ENCODE data around the gene TNXB. TPM values are rescaled to one million over a fixed set of nuclear protein-coding genes. Genes with fewer than 3 reads are reported as not detected.
"Not testable (repeated sequence)": the region's sequence is repeated elsewhere in the genome, so short reads cannot be mapped to it uniquely, and the experiment has no call there.

TNXB gene
- total RNA-seq, 1 experiment from 2014 or later = 10.6 TPM

- TF ChIP-seq, protein P1, sequence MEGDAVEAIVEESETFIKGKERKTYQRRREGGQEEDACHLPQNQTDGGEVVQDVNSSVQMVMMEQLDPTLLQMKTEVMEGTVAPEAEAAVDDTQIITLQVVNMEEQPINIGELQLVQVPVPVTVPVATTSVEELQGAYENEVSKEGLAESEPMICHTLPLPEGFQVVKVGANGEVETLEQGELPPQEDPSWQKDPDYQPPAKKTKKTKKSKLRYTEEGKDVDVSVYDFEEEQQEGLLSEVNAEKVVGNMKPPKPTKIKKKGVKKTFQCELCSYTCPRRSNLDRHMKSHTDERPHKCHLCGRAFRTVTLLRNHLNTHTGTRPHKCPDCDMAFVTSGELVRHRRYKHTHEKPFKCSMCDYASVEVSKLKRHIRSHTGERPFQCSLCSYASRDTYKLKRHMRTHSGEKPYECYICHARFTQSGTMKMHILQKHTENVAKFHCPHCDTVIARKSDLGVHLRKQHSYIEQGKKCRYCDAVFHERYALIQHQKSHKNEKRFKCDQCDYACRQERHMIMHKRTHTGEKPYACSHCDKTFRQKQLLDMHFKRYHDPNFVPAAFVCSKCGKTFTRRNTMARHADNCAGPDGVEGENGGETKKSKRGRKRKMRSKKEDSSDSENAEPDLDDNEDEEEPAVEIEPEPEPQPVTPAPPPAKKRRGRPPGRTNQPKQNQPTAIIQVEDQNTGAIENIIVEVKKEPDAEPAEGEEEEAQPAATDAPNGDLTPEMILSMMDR (IDR thresholded peaks at IDR 0.05; ENCODE audit: unreplicated experiment) = no peak
- no peak overlapping the region for H3K27ac Mint-ChIP-seq (ENCODE audit: unreplicated experiment)
Observed at GRCh38 chr6:32050562-32050961, 58.6 kb downstream of the TNXB start.

GRCh38 chr6:32049736-32050135 lies 59.4 kb downstream of the TNXB start:
- H3K9me3 Mint-ChIP-seq (ENCODE audit: low read depth, unreplicated experiment); H3K36me3 Mint-ChIP-seq (ENCODE audit: insufficient read depth, unreplicated experiment); DNase-seq; intact Hi-C loops (cut with micrococcal nuclease; ENCODE audit: unreplicated experiment); H3K4me3 Mint-ChIP-seq (ENCODE audit: low read depth, unreplicated experiment); BruUV-seq (replicated peaks); CTCF ChIA-PET; H3K27ac Mint-ChIP-seq (ENCODE audit: unreplicated experiment): not testable (repeated sequence)
- H3K4me1 Mint-ChIP-seq (ENCODE audit: low read depth, unreplicated experiment) = peaks cover 16% of the 10 kb centered on the region
- H3K27me3 Mint-ChIP-seq (ENCODE audit: unreplicated experiment) = peaks cover 50% of the 10 kb centered on the region

More at GRCh38 chr6:32050562-32050961, 58.6 kb downstream of the TNXB start:
- CTCF ChIA-PET = interaction anchor here (0.6 kb wide), 2 partner anchors 95 to 146 kb away, joined by 3 to 6 read pairs; no protein-coding TSS in a partner anchor
- Mint-ChIP-seq H3K4me3 (ENCODE audit: low read depth, unreplicated experiment) (no peak overlapping the region), H3K27me3 (ENCODE audit: unreplicated experiment) (peaks cover 58% of the 10 kb centered on the region), H3K4me1 (ENCODE audit: low read depth, unreplicated experiment) (peaks cover 16% of the 10 kb centered on the region), H3K9me3 (ENCODE audit: low read depth, unreplicated experiment) (no peaks in the 10 kb centered on the region), H3K36me3 (ENCODE audit: insufficient read depth, unreplicated experiment) (no peaks in the 10 kb centered on the region)
- intact Hi-C loops (cut with micrococcal nuclease; ENCODE audit: unreplicated experiment) = no loop called here
- no peak for DNase-seq
- no TSS peak for BruUV-seq (replicated peaks)

DNA sequence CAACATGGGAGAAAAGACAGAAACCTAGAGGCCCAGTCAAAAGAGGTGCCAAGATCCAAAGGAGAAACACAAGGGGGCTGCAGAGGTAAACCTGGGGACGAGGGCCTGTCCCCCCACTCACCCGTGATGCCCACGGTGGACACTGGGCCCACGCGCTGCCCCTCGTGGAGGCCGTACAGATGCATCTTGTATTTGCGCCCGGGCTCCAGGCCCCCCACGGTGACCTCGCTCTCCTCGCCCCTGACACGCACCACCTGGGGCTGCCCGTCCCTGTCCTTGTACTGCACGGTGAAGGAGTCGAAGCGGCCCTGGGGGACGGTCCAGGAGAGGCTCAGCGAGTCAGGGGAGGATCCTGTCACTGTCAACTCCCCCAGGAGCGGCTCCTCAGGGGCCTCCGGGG lies 60.0 kb downstream of the TNXB start:
- H3K4me3 Mint-ChIP-seq (ENCODE audit: low read depth, unreplicated experiment); H3K36me3 Mint-ChIP-seq (ENCODE audit: insufficient read depth, unreplicated experiment); intact Hi-C loops (cut with micrococcal nuclease; ENCODE audit: unreplicated experiment); BruUV-seq (replicated peaks); DNase-seq; H3K9me3 Mint-ChIP-seq (ENCODE audit: low read depth, unreplicated experiment); H3K27ac Mint-ChIP-seq (ENCODE audit: unreplicated experiment); CTCF ChIA-PET: not testable (repeated sequence)
- H3K27me3 Mint-ChIP-seq (ENCODE audit: unreplicated experiment) = peaks cover 44% of the 10 kb centered on the region
- peaks cover 16% of the 10 kb centered on the region for H3K4me1 Mint-ChIP-seq (ENCODE audit: low read depth, unreplicated experiment)

GRCh38 chr6:32047855-32048766 lies 61.0 kb downstream of the TNXB start:
- Mint-ChIP-seq H3K36me3 (ENCODE audit: insufficient read depth, unreplicated experiment) (no peaks in the 10 kb centered on the region), H3K4me3 (ENCODE audit: low read depth, unreplicated experiment) (no peak overlapping the region), H3K27me3 (ENCODE audit: unreplicated experiment) (peaks cover 33% of the 10 kb centered on the region), H3K4me1 (ENCODE audit: low read depth, unreplicated experiment) (peaks cover 16% of the 10 kb centered on the region), H3K27ac (ENCODE audit: unreplicated experiment) (no peak overlapping the region), H3K9me3 (ENCODE audit: low read depth, unreplicated experiment) (no peaks in the 10 kb centered on the region)
- no TSS peak for BruUV-seq (replicated peaks)
- peak; percentile 93 for DNase-seq
- intact Hi-C loops (cut with micrococcal nuclease; ENCODE audit: unreplicated experiment) = no loop called here
- CTCF ChIA-PET = interaction anchor here (1.5 kb wide), 1 partner anchor 128 kb away, joined by 3 read pairs; no protein-coding TSS in a partner anchor
- TF ChIP-seq, protein P1 (IDR thresholded peaks at IDR 0.05; ENCODE audit: unreplicated experiment) = peak; percentile 95

- BruUV-seq (replicated peaks) = no TSS peak
- intact Hi-C loops (cut with micrococcal nuclease; ENCODE audit: unreplicated experiment) = no loop called here
- DNase-seq = no peak
- Mint-ChIP-seq H3K27ac (ENCODE audit: unreplicated experiment) (no peak overlapping the region), H3K36me3 (ENCODE audit: insufficient read depth, unreplicated experiment) (no peaks in the 10 kb centered on the region), H3K4me3 (ENCODE audit: low read depth, unreplicated experiment) (no peak overlapping the region), H3K27me3 (ENCODE audit: unreplicated experiment) (peaks cover 27% of the 10 kb centered on the region), H3K9me3 (ENCODE audit: low read depth, unreplicated experiment) (no peaks in the 10 kb centered on the region), H3K4me1 (ENCODE audit: low read depth, unreplicated experiment) (peaks cover 16% of the 10 kb centered on the region)
- TF ChIP-seq, protein P1 (IDR thresholded peaks at IDR 0.05; ENCODE audit: unreplicated experiment) = no peak
- CTCF ChIA-PET = interaction anchor here (0.6 to 1.5 kb wide), 2 partner anchors 128 to 791 kb away, joined by 3 to 4 read pairs; partner anchors contain the start of gene TAP2
Observed at GRCh38 chr6:32047539-32047854, 61.6 kb downstream of the TNXB start.

Measured in Calu3 (cell line).